IMR-90 (cell line): ENCODE measurements around the gene RBM15B. TPM values are rescaled to one million over a fixed set of nuclear protein-coding genes. Genes with fewer than 3 reads are reported as not detected.

Experiments used
- ATAC-seq: fragments of 200-7000 bp; cut with Tn5 transposase; 2 replicates; pipeline ENCODE4 v1.9.1; 2020; ENCODE audit warnings: low read depth, mild to moderate bottlenecking, moderate library complexity
- BruUV-seq: library from RNA; stranded (reverse); fragments of 400-500 nt; replicated peaks from 2 replicates; lab custom pipeline; 2021; lab: Mats Ljungman, UMichigan
- CTCF ChIA-PET: fragments of 300-600 bp; formaldehyde crosslinking; extraction: SDS; loops from one replicate; lab custom pipeline; 2021; ENCODE audit warnings: antibody characterized with exemption; lab: Yijun Ruan, JAX
- POLR2A ChIA-PET: fragments of 300-600 bp; sonication (Branson Sonifier 250); formaldehyde crosslinking; loops from one replicate; lab custom pipeline; 2022; ENCODE audit warnings: antibody characterized with exemption; ENCODE audit not compliant: unreplicated experiment; lab: Charles Lee
- DNase-seq: peaks from one replicate; pipeline ENCODE4 v3.0.0; 2013
- H2AFZ ChIP-seq: replicated peaks from 2 replicates; pipeline ENCODE3; 2013; ENCODE audit warnings: low read length, mild to moderate bottlenecking; ENCODE audit not compliant: poor library complexity
- H2AK5ac ChIP-seq: 2 replicates; pipeline ENCODE4 v1.6.1; 2013; ENCODE audit warnings: low read depth, low read length, inconsistent platforms
- H2AK9ac ChIP-seq: replicated peaks from 2 replicates; pipeline ENCODE3; 2013; ENCODE audit warnings: mild to moderate bottlenecking, low read depth, low read length, moderate library complexity; ENCODE audit not compliant: poor library complexity
- H2BK120ac ChIP-seq: 2 replicates; pipeline ENCODE4 v1.6.1; 2013; ENCODE audit warnings: low read depth, low read length, inconsistent platforms
- H2BK15ac ChIP-seq: 3 replicates; pipeline ENCODE4 v1.6.1; 2013; ENCODE audit warnings: low read depth, low read length, inconsistent platforms
- H2BK20ac ChIP-seq: 2 replicates; pipeline ENCODE4 v1.6.1; 2013; ENCODE audit warnings: low read depth, mild to moderate bottlenecking, inconsistent platforms, low read length, moderate library complexity
- H2BK5ac ChIP-seq: 2 replicates; pipeline ENCODE4 v1.6.1; 2013; ENCODE audit warnings: mild to moderate bottlenecking, low read depth, low read length, inconsistent platforms; ENCODE audit not compliant: poor library complexity, severe bottlenecking
- H3K14ac ChIP-seq: replicated peaks from 2 replicates; pipeline ENCODE4 v1.6.1; 2013; ENCODE audit warnings: low read depth, low read length, inconsistent platforms
- H3K18ac ChIP-seq: 2 replicates; pipeline ENCODE4 v1.6.1; 2013; ENCODE audit warnings: low read depth, low read length, control low read depth
- H3K23ac ChIP-seq: 2 replicates; pipeline ENCODE4 v1.6.1; 2013; ENCODE audit warnings: low read depth, low read length, inconsistent platforms
- H3K27ac ChIP-seq: 2 replicates; pipeline ENCODE4 v1.5.1; 2013; ENCODE audit warnings: mild to moderate bottlenecking, control low read depth, low read length; ENCODE audit not compliant: insufficient read depth
- H3K27me3 ChIP-seq: 2 replicates; pipeline ENCODE4 v1.6.1; 2013; ENCODE audit warnings: low read length; ENCODE audit not compliant: control insufficient read depth, insufficient read depth
- H3K36me3 ChIP-seq: 2 replicates; pipeline ENCODE4 v1.6.1; 2013; ENCODE audit warnings: low read length, mixed read lengths; ENCODE audit not compliant: control insufficient read depth, insufficient read depth
- H3K4ac ChIP-seq: 2 replicates; pipeline ENCODE4 v1.6.1; 2013; ENCODE audit warnings: low read depth, low read length, inconsistent platforms
- H3K4me1 ChIP-seq: 2 replicates; pipeline ENCODE4 v1.6.1; 2013; ENCODE audit warnings: low read length, mixed read lengths; ENCODE audit not compliant: control insufficient read depth, insufficient read depth
- H3K4me2 ChIP-seq: 2 replicates; pipeline ENCODE4 v1.6.1; 2013; ENCODE audit warnings: low read depth, mild to moderate bottlenecking, control low read depth, low read length, moderate library complexity
- H3K4me3 ChIP-seq: 2 replicates; pipeline ENCODE4 v1.5.1; 2013; ENCODE audit warnings: low read depth, mild to moderate bottlenecking, control low read depth, low read length, moderate library complexity; ENCODE audit not compliant: insufficient read depth
- H3K56ac ChIP-seq: 2 replicates; pipeline ENCODE4 v1.6.1; 2013; ENCODE audit warnings: low read length, inconsistent platforms; ENCODE audit not compliant: insufficient read depth; ENCODE audit errors: extremely low read depth
- H3K79me1 ChIP-seq, 2 experiments: 2 replicates each; pipeline ENCODE4 v1.6.1; 2013; ENCODE audit warnings: low read length in 2 of 2, inconsistent platforms in 1 of 2, low read depth in 1 of 2
- H3K9ac ChIP-seq: 2 replicates; pipeline ENCODE4 v1.6.1; 2013; ENCODE audit warnings: low read depth, low read length, control low read depth
- H3K9me1 ChIP-seq: 2 replicates; pipeline ENCODE4 v1.6.1; 2013; ENCODE audit warnings: low read length, inconsistent platforms; ENCODE audit not compliant: insufficient read depth
- H3K9me3 ChIP-seq: 2 replicates; pipeline ENCODE4 v1.6.1; 2013; ENCODE audit warnings: low read length; ENCODE audit not compliant: control insufficient read depth, insufficient read depth
- H4K20me1 ChIP-seq: 2 replicates; pipeline ENCODE4 v1.6.1; 2013; ENCODE audit warnings: low read length, inconsistent platforms; ENCODE audit not compliant: insufficient read depth
- H4K5ac ChIP-seq: 2 replicates; pipeline ENCODE4 v1.6.1; 2013; ENCODE audit warnings: mild to moderate bottlenecking, low read depth, low read length, control low read depth
- H4K8ac ChIP-seq, 2 experiments: 2 replicates each; pipeline ENCODE4 v1.6.1; 2013; ENCODE audit warnings: low read depth in 2 of 2, low read length in 2 of 2, control low read depth in 1 of 2, inconsistent platforms in 1 of 2
- H4K91ac ChIP-seq: 2 replicates; pipeline ENCODE4 v1.6.1; 2013; ENCODE audit warnings: low read depth, low read length, inconsistent platforms; ENCODE audit not compliant: insufficient read depth
- RAD21 ChIP-seq: IDR thresholded peaks from 2 replicates; pipeline ENCODE4 v1.6.1; 2012; ENCODE audit warnings: low read length, improper control_type of control experiment
- WGBS, 2 experiments: methylation state at CpG; one replicate each; pipeline versions ENCODE4 v1.1.5 to v1.1.7; 2013; ENCODE audit warnings: missing lambda C conversion rate in 2 of 2; ENCODE audit not compliant: insufficient read length in 1 of 2; ENCODE audit errors: extremely low coverage in 2 of 2; 5-methylcytosine and 5-hydroxymethylcytosine counted together
- dilution Hi-C: fragments of 300-500 bp; cut with HindIII; formaldehyde crosslinking; loops from one replicate; pipeline ENCODE4 v1.14.3; 2018; ENCODE audit warnings: low sequenced_read_pairs; ENCODE audit not compliant: unreplicated experiment
- in situ Hi-C: fragments of 300-500 bp; cut with MboI; formaldehyde crosslinking; loops from 3 replicates; pipeline ENCODE4 v1.14.3; 2019; ENCODE audit warnings: low sequenced_read_pairs, inconsistent platforms, mixed read lengths
- intact Hi-C: fragments of 100-400 bp; cut with micrococcal nuclease; formaldehyde crosslinking; loops from 2 replicates; pipeline ENCODE4 v1.10.0; 2022
- polyA plus RNA-seq, 3 experiments: library from polyadenylated mRNA; depleted of rRNA; stranded (reverse); fragments of >200 nt; gene quantifications; 2 replicates each; pipeline ENCODE4 v1.2.3, GENCODE V29; 2012; ENCODE audit warnings: low replicate concordance in 1 of 3
- total RNA-seq: library from RNA; depleted of rRNA; stranded (reverse); fragments of >200 nt; gene quantifications from 2 replicates; pipeline ENCODE4 v1.2.3, GENCODE V29; 2012

The RBM15B gene
- total and polyA plus RNA-seq, 2 of the 4 experiments (the other 2 are of a cell fraction) = 16.2 to 17.4 TPM

DNA sequence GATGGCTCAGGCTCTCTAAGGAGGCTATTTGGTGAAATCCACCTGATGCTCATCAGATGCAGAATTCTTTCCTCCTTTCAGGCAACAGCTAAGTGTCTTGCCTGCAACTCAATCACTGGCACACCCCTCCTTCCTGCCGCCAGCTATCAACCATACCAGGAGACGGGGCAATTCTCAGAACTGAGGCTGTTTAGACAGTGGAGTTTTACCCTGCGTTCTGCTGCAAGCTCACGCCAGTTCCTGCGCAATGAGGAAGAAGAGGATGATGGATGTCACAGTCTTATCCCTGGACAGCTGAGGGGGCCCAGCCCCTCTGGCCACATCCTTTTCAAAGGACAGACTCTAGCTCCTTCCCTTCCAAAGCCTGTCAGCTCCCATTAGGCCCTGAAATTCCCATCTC, 13.0 kb upstream of the RBM15B start:
- intact Hi-C loops = no loop called here
- H3K18ac ChIP-seq = no peak overlapping the region
- H4K5ac ChIP-seq = no peak overlapping the region
- DNase-seq (no peak), ATAC-seq (no peak)
- no peak overlapping the region for H2BK15ac ChIP-seq
- H3K4ac ChIP-seq = no peak overlapping the region
- in situ Hi-C loops = loop anchor here (10.0 to 25.0 kb wide), 3 partner anchors 413 to 1041 kb away; partner anchors contain the start of genes PARP3, RASSF1, RRP9 and TUSC2
- dilution Hi-C loops = no loop called here
- H4K20me1 ChIP-seq = no peaks in the 10 kb centered on the region
- H3K9ac ChIP-seq = no peak overlapping the region
- H3K4me1 ChIP-seq = no peaks in the 10 kb centered on the region
- no peak for TF ChIP-seq RAD21
- H3K14ac ChIP-seq = no peak overlapping the region
- H3K23ac ChIP-seq = no peak overlapping the region
- no peak overlapping the region for H2BK20ac ChIP-seq
- H3K9me3 ChIP-seq = no peaks in the 10 kb centered on the region
- no peaks in the 10 kb centered on the region for H3K36me3 ChIP-seq
- CTCF ChIA-PET = no interaction called here
- peaks cover 6% of the 10 kb centered on the region for H3K27me3 ChIP-seq
- H4K91ac ChIP-seq = no peak overlapping the region
- H2BK120ac ChIP-seq = no peak overlapping the region
- no peak overlapping the region for H3K4me2 ChIP-seq
- no peak overlapping the region for H3K56ac ChIP-seq
- POLR2A ChIA-PET = no interaction called here
- H3K4me3 ChIP-seq = no peak overlapping the region
- no TSS peak for BruUV-seq
- no peak overlapping the region for H2AK5ac ChIP-seq
- peaks cover under 1 to 2% of the 10 kb centered on the region in 2 experiments; a peak in 2 of 4 replicates for H3K79me1 ChIP-seq
- no peak overlapping the region for H2AK9ac ChIP-seq
- no peak overlapping the region for H2AFZ ChIP-seq
- H2BK5ac ChIP-seq = no peak overlapping the region
- no peak overlapping the region for H4K8ac ChIP-seq
- no peak overlapping the region for H3K27ac ChIP-seq
- WGBS, 2 experiments = no CpG with 5 or more reads among the region's 5 CpGs
- no peaks in the 10 kb centered on the region for H3K9me1 ChIP-seq
